Liver (tissue), 9 donors: ENCODE data around the gene CARS1. TPM values are rescaled to one million over a fixed set of nuclear protein-coding genes. Genes with fewer than 3 reads are reported as not detected.

Experiments used
- DNase-seq: peaks from one replicate; pipeline ENCODE4 v3.0.0-alpha.2; 2017; ENCODE audit warnings: low spot score
- H3K27ac ChIP-seq, 2 donors: one replicate each; pipeline ENCODE4 v1.7.0; 2013; ENCODE audit warnings: inconsistent platforms in 2 of 2, low read length in 2 of 2, control low read depth in 1 of 2, low read depth in 1 of 2, mild to moderate bottlenecking in 1 of 2
- H3K27me3 ChIP-seq, 4 donors: one replicate each; pipeline versions ENCODE4 v1.6.1 to v1.7.0; 2013; ENCODE audit warnings: low read length in 3 of 4, inconsistent platforms in 1 of 4, mild to moderate bottlenecking in 1 of 4, moderate library complexity in 1 of 4; ENCODE audit not compliant: control insufficient read depth in 4 of 4, insufficient read depth in 4 of 4
- H3K36me3 ChIP-seq, 4 donors: one replicate each; pipeline versions ENCODE4 v1.6.1 to v1.7.0; 2013; ENCODE audit warnings: low read length in 3 of 4, mild to moderate bottlenecking in 3 of 4, low read depth in 1 of 4, moderate library complexity in 1 of 4; ENCODE audit not compliant: control insufficient read depth in 4 of 4, insufficient read depth in 3 of 4
- H3K4me1 ChIP-seq, 4 donors: one replicate each; pipeline versions ENCODE4 v1.6.1 to v1.7.0; 2013; ENCODE audit warnings: low read length in 3 of 4, mild to moderate bottlenecking in 3 of 4, moderate library complexity in 1 of 4; ENCODE audit not compliant: control insufficient read depth in 4 of 4, insufficient read depth in 4 of 4
- H3K4me3 ChIP-seq, 3 donors: one replicate each; pipeline versions ENCODE4 v1.6.1 to v1.7.0; 2013; ENCODE audit warnings: low read length in 3 of 3, control low read depth in 1 of 3, low read depth in 1 of 3, mild to moderate bottlenecking in 1 of 3
- H3K9ac ChIP-seq, 2 donors: one replicate each; pipeline ENCODE4 v1.7.0; 2013; ENCODE audit warnings: low read length in 2 of 2, mild to moderate bottlenecking in 2 of 2, moderate library complexity in 2 of 2, control low read depth in 1 of 2, low read depth in 1 of 2
- H3K9me3 ChIP-seq, 4 donors: one replicate each; pipeline versions ENCODE4 v1.6.1 to v1.7.0; 2013; ENCODE audit warnings: low read length in 3 of 4; ENCODE audit not compliant: control insufficient read depth in 4 of 4
- ATF3 ChIP-seq: IDR thresholded peaks from 2 replicates; pipeline ENCODE4 v1.6.1; 2016; ENCODE audit warnings: antibody characterized with exemption
- CTCF ChIP-seq: fragments of 150-350 bp; IDR thresholded peaks from 2 replicates; pipeline ENCODE4 v1.5.1; 2017; ENCODE audit warnings: improper control_type of control experiment, low read depth, low read length; ENCODE audit not compliant: missing input control
- EGR1 ChIP-seq, 2 donors: IDR thresholded peaks; 2 replicates each; pipeline ENCODE4 v1.6.1; 2016 to 2018; ENCODE audit warnings: antibody characterized with exemption in 2 of 2, low read depth in 2 of 2
- FOXA1 ChIP-seq: IDR thresholded peaks from 2 replicates; pipeline ENCODE4 v1.6.1; 2016; ENCODE audit warnings: antibody characterized with exemption
- FOXA2 ChIP-seq: IDR thresholded peaks from 2 replicates; pipeline ENCODE4 v1.6.1; 2016; ENCODE audit warnings: antibody characterized with exemption
- GABPA ChIP-seq, 2 donors: IDR thresholded peaks in 1 of 2; conservative IDR thresholded peaks in 1 of 2; 2 replicates each; pipeline ENCODE4 v1.6.1; 2016; ENCODE audit warnings: antibody characterized with exemption in 2 of 2, mild to moderate bottlenecking in 1 of 2, moderate library complexity in 1 of 2
- HNF4A ChIP-seq, 2 donors: conservative IDR thresholded peaks; 2 replicates each; pipeline ENCODE4 v1.6.1; 2016; ENCODE audit warnings: antibody characterized with exemption in 2 of 2, mild to moderate bottlenecking in 2 of 2
- HNF4G ChIP-seq: IDR thresholded peaks from 2 replicates; pipeline ENCODE4 v1.6.1; 2016; ENCODE audit warnings: antibody characterized with exemption
- JUND ChIP-seq, 2 donors: IDR thresholded peaks; 2 replicates each; pipeline ENCODE4 v1.6.1; 2016; ENCODE audit warnings: antibody characterized with exemption in 2 of 2
- MAX ChIP-seq: IDR thresholded peaks from 2 replicates; pipeline ENCODE4 v1.6.1; 2016; ENCODE audit warnings: antibody characterized with exemption
- NR2F2 ChIP-seq: IDR thresholded peaks from 2 replicates; pipeline ENCODE4 v1.6.1; 2016; ENCODE audit warnings: antibody characterized with exemption
- RAD21 ChIP-seq, 2 donors: IDR thresholded peaks; 2 replicates each; pipeline ENCODE4 v1.6.1; 2016; ENCODE audit warnings: antibody characterized with exemption in 2 of 2, mild to moderate bottlenecking in 2 of 2
- REST ChIP-seq: IDR thresholded peaks from 2 replicates; pipeline ENCODE4 v1.6.1; 2016; ENCODE audit warnings: antibody characterized with exemption, mild to moderate bottlenecking
- SP1 ChIP-seq: IDR thresholded peaks from 2 replicates; pipeline ENCODE4 v1.6.1; 2018; ENCODE audit warnings: antibody characterized with exemption, mild to moderate bottlenecking
- TAF1 ChIP-seq: conservative IDR thresholded peaks from 2 replicates; pipeline ENCODE4 v1.6.1; 2016; ENCODE audit warnings: antibody characterized with exemption, mild to moderate bottlenecking
- YY1 ChIP-seq: IDR thresholded peaks from 2 replicates; pipeline ENCODE4 v1.6.1; 2016; ENCODE audit warnings: antibody characterized with exemption, mild to moderate bottlenecking
- WGBS: extraction: QIAGEN DNeasy Blood & Tissue Kit; methylation state at CpG from one replicate; pipeline ENCODE4 v1.1.7; 2013; 5-methylcytosine and 5-hydroxymethylcytosine counted together
- polyA plus RNA-seq, 2 donors: library from polyadenylated mRNA; stranded (reverse) in 1 of 2; unstranded in 1 of 2; fragments of 200-250 nt in 1 of 2; fragments of >200 nt in 1 of 2; fragmentation: Nextera tagmentation in 1 of 2; extraction: Ambion mirVana in 1 of 2; gene quantifications; one replicate each; pipeline versions ENCODE4 v1.2.1 to v1.2.3, GENCODE V29; 2013 to 2015
- total RNA-seq, 2 donors: library from RNA; depleted of rRNA; stranded (reverse); fragments of >200 nt; gene quantifications; one replicate each; pipeline ENCODE4 v1.2.3, GENCODE V29; 2014
- donor health status: healthy.
- donor health status: healthy.
- donor health status: healthy.
- donor health status: healthy.
- donor health status: healthy.

The CARS1 gene
- total and polyA plus RNA-seq, 4 donors: 15.2 to 40.1 (median 22.1) TPM

- TF ChIP-seq CTCF: no peak
- TF ChIP-seq FOXA2: no peak
- no peak for TF ChIP-seq FOXA1
- no peak for TF ChIP-seq HNF4G
Measured at GRCh38 chr11:3050386-3051195, 6.6 kb downstream of the CARS1 start (continued).

- H3K27ac ChIP-seq: peak overlapping the region; percentile 42 to 47
- TF ChIP-seq HNF4G (no peak), REST (no peak), FOXA1 (no peak), YY1 (no peak), RAD21 (IDR thresholded peaks at IDR 0.05) (peak; percentile 19 to 37), JUND (IDR thresholded peaks at IDR 0.05) (peak in 1 of 2 donors; percentile 49), NR2F2 (no peak), FOXA2 (no peak), MAX (no peak)
- peaks cover 0 to 27% (median 13%) of the 10 kb centered on the region in 4 donors for H3K4me1 ChIP-seq
- no peak overlapping the region for H3K9ac ChIP-seq
- H3K27me3 ChIP-seq: no peaks in the 10 kb centered on the region
- peaks cover 0 to 9% (median 7%) of the 10 kb centered on the region in 4 donors for H3K36me3 ChIP-seq
- no peak for DNase-seq
- no peak overlapping the region for H3K4me3 ChIP-seq
- 66% methylated on average over 18 of the region's 18 CpGs for WGBS
- H3K9me3 ChIP-seq: no peaks in the 10 kb centered on the region
Measured at GRCh38 chr11:3049430-3050243, 7.6 kb downstream of the CARS1 start.

GRCh38 chr11:3047637-3048036 is 9.6 kb downstream of the CARS1 start:
- Histone ChIP-seq H3K36me3 (peaks cover 0 to 6% (median 4%) of the 10 kb centered on the region in 4 donors), H3K27ac (no peak overlapping the region), H3K9me3 (no peaks in the 10 kb centered on the region), H3K9ac (no peak overlapping the region), H3K4me1 (peaks cover 11 to 46% (median 27%) of the 10 kb centered on the region in 4 donors), H3K4me3 (no peak overlapping the region), H3K27me3 (no peaks in the 10 kb centered on the region)
- DNase-seq: no peak
- WGBS: 96% methylated on average over 16 of the region's 16 CpGs
- no peak for TF ChIP-seq MAX
- no peak for TF ChIP-seq NR2F2
- TF ChIP-seq TAF1: no peak
- TF ChIP-seq FOXA1: no peak
- no peak for TF ChIP-seq HNF4A (conservative IDR thresholded peaks at IDR 0.05)
- no peak for TF ChIP-seq SP1
- no peak for TF ChIP-seq EGR1 (IDR thresholded peaks at IDR 0.05; ENCODE audit: low read depth in 2 of 2)
- no peak for TF ChIP-seq GABPA (IDR thresholded peaks at IDR 0.05 in 1 of 2, conservative IDR thresholded peaks at IDR 0.05 in 1 of 2)
- no peak for TF ChIP-seq REST
- TF ChIP-seq HNF4G: no peak
- TF ChIP-seq FOXA2: no peak
- no peak for TF ChIP-seq ATF3
